Rectal smooth muscle tissue (tissue), 1 donor: ENCODE data around the gene UVRAG.

ENCODE experiments used
- H3K27ac ChIP-seq: one replicate; pipeline ENCODE4 v1.7.0; 2013; ENCODE audit warnings: low read depth, low read length, inconsistent platforms
- H3K27me3 ChIP-seq: one replicate; pipeline ENCODE4 v1.7.0; 2013; ENCODE audit warnings: low read length; ENCODE audit not compliant: control insufficient read depth, insufficient read depth
- H3K36me3 ChIP-seq: one replicate; pipeline ENCODE4 v1.7.0; 2013; ENCODE audit warnings: low read length; ENCODE audit not compliant: control insufficient read depth, insufficient read depth
- H3K4me1 ChIP-seq: one replicate; pipeline ENCODE4 v1.7.0; 2013; ENCODE audit warnings: low read length; ENCODE audit not compliant: control insufficient read depth, insufficient read depth
- H3K4me3 ChIP-seq: one replicate; pipeline ENCODE4 v1.7.0; 2013; ENCODE audit warnings: low read length
- H3K9ac ChIP-seq: one replicate; pipeline ENCODE4 v1.7.0; 2013; ENCODE audit warnings: low read length

UVRAG gene

GRCh38 chr11:75814677-75815344 is at the start of gene UVRAG:
Gene UVRAG (plus strand): TSS chr11:75815210. CDS start chr11:75815408, 198 bp downstream.
- peak within 1 kb of the TSS; percentile 91 for H3K27ac ChIP-seq
- peaks cover 12% of the 10 kb centered on the region for H3K4me1 ChIP-seq
- H3K4me3 ChIP-seq: peak within 1 kb of the TSS; percentile 63
- no peaks in the 10 kb centered on the region for H3K36me3 ChIP-seq
- peak within 1 kb of the TSS; percentile 67 for H3K9ac ChIP-seq
- no peaks in the 10 kb centered on the region for H3K27me3 ChIP-seq

GRCh38 chr11:75766443-75767227 is 48.4 kb upstream of the UVRAG start:
- Histone ChIP-seq H3K36me3 (no peaks in the 10 kb centered on the region), H3K4me3 (no peak overlapping the region), H3K9ac (no peak overlapping the region), H3K27me3 (no peaks in the 10 kb centered on the region), H3K27ac (no peak overlapping the region), H3K4me1 (peaks cover 5% of the 10 kb centered on the region)

GRCh38 chr11:75767228-75767572 is 47.8 kb upstream of the UVRAG start:
- no peaks in the 10 kb centered on the region for H3K36me3 ChIP-seq
- H3K9ac ChIP-seq: no peak overlapping the region
- no peak overlapping the region for H3K27ac ChIP-seq
- no peaks in the 10 kb centered on the region for H3K27me3 ChIP-seq
- no peak overlapping the region for H3K4me3 ChIP-seq
- H3K4me1 ChIP-seq: peaks cover 5% of the 10 kb centered on the region

- H3K36me3 ChIP-seq: no peaks in the 10 kb centered on the region
- H3K4me3 ChIP-seq: peak overlapping the region; percentile 57
- H3K27ac ChIP-seq: no peak overlapping the region
- H3K9ac ChIP-seq: no peak overlapping the region
- H3K4me1 ChIP-seq: peaks cover 5% of the 10 kb centered on the region
- no peaks in the 10 kb centered on the region for H3K27me3 ChIP-seq
These were observed 47.3 kb upstream of the UVRAG start for GRCh38 chr11:75767793-75768111.

GRCh38 chr11:75768112-75768908 is 46.7 kb upstream of the UVRAG start, which contains the start of gene DGAT2:
Gene DGAT2 (plus strand): TSS chr11:75768778. CDS start chr11:75768992, 214 bp downstream.
- Histone ChIP-seq H3K27me3 (no peaks in the 10 kb centered on the region), H3K4me3 (peak within 1 kb of the TSS; percentile 57), H3K4me1 (peaks cover 5% of the 10 kb centered on the region), H3K9ac (no peak within 1 kb of the TSS), H3K27ac (no peak within 1 kb of the TSS), H3K36me3 (no peaks in the 10 kb centered on the region)

- Histone ChIP-seq H3K36me3 (no peaks in the 10 kb centered on the region), H3K27ac (no peak overlapping the region), H3K4me1 (peaks cover 5% of the 10 kb centered on the region), H3K4me3 (peak overlapping the region; percentile 57), H3K27me3 (no peaks in the 10 kb centered on the region), H3K9ac (no peak overlapping the region)
These were observed 45.9 kb upstream of the UVRAG start for GRCh38 chr11:75768909-75769771.

- Histone ChIP-seq H3K36me3 (no peaks in the 10 kb centered on the region), H3K27me3 (no peaks in the 10 kb centered on the region), H3K4me3 (no peak overlapping the region), H3K27ac (no peak overlapping the region), H3K4me1 (peaks cover 5% of the 10 kb centered on the region), H3K9ac (no peak overlapping the region)
These were observed 44.9 kb upstream of the UVRAG start for GRCh38 chr11:75770102-75770501.

GRCh38 chr11:75771646-75772410 is 43.2 kb upstream of the UVRAG start:
- H3K27me3 ChIP-seq: no peaks in the 10 kb centered on the region
- no peak overlapping the region for H3K4me3 ChIP-seq
- H3K27ac ChIP-seq: no peak overlapping the region
- no peaks in the 10 kb centered on the region for H3K36me3 ChIP-seq
- peaks cover 5% of the 10 kb centered on the region for H3K4me1 ChIP-seq
- no peak overlapping the region for H3K9ac ChIP-seq

- Histone ChIP-seq H3K4me3 (no peak overlapping the region), H3K27ac (no peak overlapping the region), H3K4me1 (no peaks in the 10 kb centered on the region), H3K36me3 (no peaks in the 10 kb centered on the region), H3K9ac (no peak overlapping the region), H3K27me3 (no peaks in the 10 kb centered on the region)
These were observed 41.2 kb upstream of the UVRAG start for GRCh38 chr11:75773595-75774353.

- Histone ChIP-seq H3K9ac (no peak overlapping the region), H3K36me3 (no peaks in the 10 kb centered on the region), H3K4me3 (no peak overlapping the region), H3K4me1 (no peaks in the 10 kb centered on the region), H3K27ac (no peak overlapping the region), H3K27me3 (no peaks in the 10 kb centered on the region)
These were observed 40.0 kb upstream of the UVRAG start for GRCh38 chr11:75775056-75775455.

GRCh38 chr11:75776546-75776945 is 38.5 kb upstream of the UVRAG start:
- Histone ChIP-seq H3K36me3 (no peaks in the 10 kb centered on the region), H3K9ac (no peak overlapping the region), H3K27ac (no peak overlapping the region), H3K27me3 (no peaks in the 10 kb centered on the region), H3K4me3 (no peak overlapping the region), H3K4me1 (no peaks in the 10 kb centered on the region)
